Neural progenitor cell (in vitro differentiated cells): ENCODE results near the gene CALY.

ENCODE experiments used
- EZH2phosphoT487 ChIP-seq: fragments of 200-600 bp; sonication (generic); IDR thresholded peaks from 2 replicates; pipeline ENCODE4 v1.6.1; 2017; ENCODE audit warnings: antibody characterized with exemption
- TF ChIP-seq, protein P1 (sequence below): fragments of 200-600 bp; sonication (generic); IDR thresholded peaks from 2 replicates; pipeline ENCODE4 v1.5.1; 2017; ENCODE audit warnings: antibody characterized with exemption, mild to moderate bottlenecking

DNA sequence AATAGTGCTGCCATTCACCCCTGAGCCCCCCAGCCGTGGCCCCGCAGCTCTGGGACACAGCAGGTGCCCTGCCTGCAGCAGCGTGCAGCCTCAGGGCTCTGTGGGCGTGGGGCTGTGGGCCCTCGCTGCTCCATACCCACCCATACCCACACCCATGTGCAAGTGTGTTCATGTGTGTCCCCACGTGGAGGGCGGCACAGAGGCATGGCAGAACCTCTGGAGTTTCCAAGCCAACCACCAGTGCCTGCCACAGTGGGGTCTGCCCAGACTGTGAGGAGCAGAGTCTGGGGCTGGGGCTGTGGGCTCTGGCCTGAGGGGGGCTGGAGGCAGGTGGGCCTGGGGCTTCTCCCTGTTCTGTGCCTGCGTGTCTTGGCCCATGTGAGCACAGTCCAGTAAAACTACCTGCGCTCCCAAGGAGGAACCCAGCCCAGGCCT, 12.9 kb upstream of the CALY start:
- TF ChIP-seq, protein P1, sequence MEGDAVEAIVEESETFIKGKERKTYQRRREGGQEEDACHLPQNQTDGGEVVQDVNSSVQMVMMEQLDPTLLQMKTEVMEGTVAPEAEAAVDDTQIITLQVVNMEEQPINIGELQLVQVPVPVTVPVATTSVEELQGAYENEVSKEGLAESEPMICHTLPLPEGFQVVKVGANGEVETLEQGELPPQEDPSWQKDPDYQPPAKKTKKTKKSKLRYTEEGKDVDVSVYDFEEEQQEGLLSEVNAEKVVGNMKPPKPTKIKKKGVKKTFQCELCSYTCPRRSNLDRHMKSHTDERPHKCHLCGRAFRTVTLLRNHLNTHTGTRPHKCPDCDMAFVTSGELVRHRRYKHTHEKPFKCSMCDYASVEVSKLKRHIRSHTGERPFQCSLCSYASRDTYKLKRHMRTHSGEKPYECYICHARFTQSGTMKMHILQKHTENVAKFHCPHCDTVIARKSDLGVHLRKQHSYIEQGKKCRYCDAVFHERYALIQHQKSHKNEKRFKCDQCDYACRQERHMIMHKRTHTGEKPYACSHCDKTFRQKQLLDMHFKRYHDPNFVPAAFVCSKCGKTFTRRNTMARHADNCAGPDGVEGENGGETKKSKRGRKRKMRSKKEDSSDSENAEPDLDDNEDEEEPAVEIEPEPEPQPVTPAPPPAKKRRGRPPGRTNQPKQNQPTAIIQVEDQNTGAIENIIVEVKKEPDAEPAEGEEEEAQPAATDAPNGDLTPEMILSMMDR, result no peak
- no peak for TF ChIP-seq EZH2phosphoT487
